H1 (cell line): Measurements from ENCODE around the gene NCK2. TPM values are rescaled to one million over a fixed set of nuclear protein-coding genes. Genes with fewer than 3 reads are reported as not detected.

ENCODE experiments used
- CTCF ChIA-PET: fragments of 300-600 bp; sonication (Branson Sonifier 250); formaldehyde crosslinking; loops from one replicate; lab custom pipeline; 2021; ENCODE audit not compliant: partially characterized antibody; lab: Charles Lee
- POLR2A ChIA-PET: fragments of 300-600 bp; sonication (Branson Sonifier 250); formaldehyde crosslinking; loops from one replicate; lab custom pipeline; 2021; ENCODE audit warnings: inconsistent platforms; ENCODE audit not compliant: partially characterized antibody; lab: Charles Lee
- DNase-seq, 2 experiments: peaks; one replicate each; pipeline versions ENCODE4 v3.0.0 to v3.0.0-alpha.2; 2010 to 2022; ENCODE audit warnings: low spot score in 2 of 2, low read depth in 1 of 2, mixed read lengths in 1 of 2
- FAIRE-seq: peaks from 2 replicates; lab custom pipeline; 2011; peaks lifted over from hg19 to GRCh38; lab: Jason Lieb, UNC
- H2AFZ ChIP-seq: 2 replicates; pipeline ENCODE4 v1.8.1; 2012; ENCODE audit warnings: low read length, inconsistent platforms
- H2AK5ac ChIP-seq: 2 replicates; pipeline ENCODE4 v1.6.1; 2013; ENCODE audit warnings: low read depth, low read length
- H2BK120ac ChIP-seq: replicated peaks from 2 replicates; pipeline ENCODE3; 2013; ENCODE audit warnings: low read depth, low read length, inconsistent platforms
- H2BK12ac ChIP-seq: 2 replicates; pipeline ENCODE4 v1.6.1; 2013; ENCODE audit warnings: low read depth, low read length
- H2BK15ac ChIP-seq: 2 replicates; pipeline ENCODE4 v1.6.1; 2013; ENCODE audit warnings: low read length
- H2BK20ac ChIP-seq: 2 replicates; pipeline ENCODE4 v1.6.1; 2013; ENCODE audit warnings: low read length
- H2BK5ac ChIP-seq: 2 replicates; pipeline ENCODE4 v1.6.1; 2013; ENCODE audit warnings: low read depth, low read length
- H3K14ac ChIP-seq: 2 replicates; pipeline ENCODE4 v1.6.1; 2013; ENCODE audit warnings: inconsistent platforms; ENCODE audit not compliant: insufficient read length
- H3K18ac ChIP-seq: 2 replicates; pipeline ENCODE4 v1.6.1; 2013; ENCODE audit warnings: low read length; ENCODE audit errors: extremely low read depth
- H3K23ac ChIP-seq: 2 replicates; pipeline ENCODE4 v1.6.1; 2013; ENCODE audit warnings: inconsistent platforms; ENCODE audit not compliant: insufficient read length
- H3K23me2 ChIP-seq: 2 replicates; pipeline ENCODE4 v1.6.1; 2013; ENCODE audit warnings: low read depth, low read length
- H3K27ac ChIP-seq: 2 replicates; pipeline ENCODE4 v1.6.1; 2011; ENCODE audit warnings: low read depth, low read length, inconsistent platforms
- H3K27me3 ChIP-seq, 4 experiments: replicated peaks in 1 of 4; 1 replicate in 1 of 4; 2 replicates in 3 of 4; pipeline versions ENCODE4 v1.6.1 to v1.8.1; 2011 to 2013; ENCODE audit warnings: low read length in 3 of 4, mild to moderate bottlenecking in 3 of 4, inconsistent platforms in 2 of 4, mixed read lengths in 2 of 4, moderate library complexity in 1 of 4; ENCODE audit not compliant: control insufficient read depth in 3 of 4, insufficient read depth in 3 of 4; ENCODE audit errors: extremely low read depth in 1 of 4
- H3K36me3 ChIP-seq, 4 experiments: 2 replicates each; pipeline versions ENCODE4 v1.6.1 to v1.8.1; 2011 to 2013; ENCODE audit warnings: mild to moderate bottlenecking in 4 of 4, low read length in 3 of 4, moderate library complexity in 2 of 4, control low read depth in 1 of 4, inconsistent platforms in 1 of 4; ENCODE audit not compliant: insufficient read depth in 4 of 4, control insufficient read depth in 2 of 4
- H3K4ac ChIP-seq: replicated peaks from 2 replicates; pipeline ENCODE3; 2013; ENCODE audit warnings: low read length, low read depth, mixed read lengths, inconsistent platforms; ENCODE audit not compliant: insufficient read length
- H3K4me1 ChIP-seq, 4 experiments: replicated peaks in 1 of 4; 1 replicate in 1 of 4; 2 replicates in 3 of 4; pipeline versions ENCODE4 v1.6.1 to v1.8.1; 2011 to 2013; ENCODE audit warnings: low read length in 3 of 4, inconsistent platforms in 2 of 4, mixed read lengths in 1 of 4; ENCODE audit not compliant: insufficient read depth in 4 of 4, control insufficient read depth in 3 of 4
- H3K4me2 ChIP-seq, 2 experiments: 2 replicates each; pipeline versions ENCODE4 v1.6.1 to v1.8.1; 2011 to 2013; ENCODE audit warnings: low read depth in 2 of 2, low read length in 2 of 2, control low read depth in 1 of 2, inconsistent platforms in 1 of 2, mild to moderate bottlenecking in 1 of 2; ENCODE audit not compliant: insufficient read depth in 1 of 2
- H3K4me3 ChIP-seq, 4 experiments: fragments of 200-600, 300-600 bp in 1 of 4; sonication (generic), shearing (Covaris generic), sonication (Bioruptor Twin) in 1 of 4; 2 replicates each; pipeline versions ENCODE4 v1.5.1 to v1.8.1; 2011 to 2016; ENCODE audit warnings: low read length in 4 of 4, low read depth in 3 of 4, control low read depth in 2 of 4, inconsistent platforms in 2 of 4, mild to moderate bottlenecking in 2 of 4, mixed read lengths in 1 of 4, moderate library complexity in 1 of 4; ENCODE audit not compliant: insufficient read depth in 2 of 4; ENCODE audit errors: extremely low read depth in 1 of 4
- H3K56ac ChIP-seq: replicated peaks from 2 replicates; pipeline ENCODE3; 2013; ENCODE audit warnings: low read depth, mild to moderate bottlenecking, mixed read lengths, low read length, inconsistent platforms; ENCODE audit not compliant: insufficient read length
- H3K79me1 ChIP-seq: 2 replicates; pipeline ENCODE4 v1.6.1; 2013; ENCODE audit warnings: low read depth, low read length, control low read depth
- H3K79me2 ChIP-seq, 2 experiments: 2 replicates each; pipeline versions ENCODE4 v1.6.1 to v1.8.1; 2012 to 2013; ENCODE audit warnings: low read length in 2 of 2, mild to moderate bottlenecking in 2 of 2, inconsistent platforms in 1 of 2; ENCODE audit not compliant: insufficient read depth in 2 of 2, control insufficient read depth in 1 of 2
- H3K9ac ChIP-seq, 4 experiments: replicated peaks in 1 of 4; 1 replicate in 1 of 4; 2 replicates in 3 of 4; pipeline versions ENCODE4 v1.6.1 to v1.8.1; 2011 to 2013; ENCODE audit warnings: low read depth in 3 of 4, low read length in 3 of 4, control low read depth in 2 of 4, mild to moderate bottlenecking in 2 of 4, moderate library complexity in 2 of 4, inconsistent platforms in 1 of 4; ENCODE audit errors: extremely low read depth in 1 of 4
- H3K9me3 ChIP-seq, 2 experiments: 2 replicates each; pipeline versions ENCODE4 v1.6.1 to v1.8.1; 2012 to 2013; ENCODE audit warnings: mild to moderate bottlenecking in 2 of 2, moderate library complexity in 2 of 2, control low read depth in 1 of 2, inconsistent platforms in 1 of 2, low read depth in 1 of 2, low read length in 1 of 2, mixed read lengths in 1 of 2; ENCODE audit not compliant: insufficient read depth in 2 of 2
- H4K20me1 ChIP-seq, 2 experiments: replicated peaks in 1 of 2; 2 replicates each; pipeline versions ENCODE3 to v1.8.1; 2011 to 2013; ENCODE audit warnings: inconsistent platforms in 2 of 2, low read length in 2 of 2, mild to moderate bottlenecking in 1 of 2; ENCODE audit not compliant: insufficient read depth in 2 of 2, control insufficient read depth in 1 of 2
- H4K5ac ChIP-seq: 2 replicates; pipeline ENCODE4 v1.6.1; 2013; ENCODE audit warnings: low read length, low read depth, mixed read lengths, inconsistent platforms; ENCODE audit not compliant: insufficient read length
- H4K8ac ChIP-seq: 2 replicates; pipeline ENCODE4 v1.8.0; 2013; ENCODE audit warnings: mild to moderate bottlenecking, moderate library complexity, low read length, inconsistent platforms; ENCODE audit not compliant: insufficient read depth; ENCODE audit errors: extremely low read depth
- H4K91ac ChIP-seq: replicated peaks from 2 replicates; pipeline ENCODE3; 2013; ENCODE audit warnings: low read length, mixed read lengths, inconsistent platforms; ENCODE audit not compliant: insufficient read length
- CBX8 ChIP-seq: fragments of 300-800, 300-1000 bp; sonication (generic); IDR thresholded peaks from 2 replicates; pipeline ENCODE4 v1.7.1; 2016; ENCODE audit warnings: low read depth, low read length, borderline replicate concordance
- CHD1 ChIP-seq: IDR thresholded peaks from 2 replicates; pipeline ENCODE4 v1.6.1; 2012; ENCODE audit warnings: low read depth, low read length, improper control_type of control experiment
- JUND ChIP-seq: IDR thresholded peaks from 2 replicates; pipeline ENCODE4 v1.6.1; 2011; ENCODE audit warnings: mild to moderate bottlenecking, improper control_type of control experiment, low read length
- TAF1 ChIP-seq: IDR thresholded peaks from 2 replicates; pipeline ENCODE4 v1.6.1; 2011; ENCODE audit warnings: mild to moderate bottlenecking, low read depth, low read length
- WGBS, 2 experiments: shearing (Covaris generic) in 1 of 2; methylation state at CpG; one replicate each; pipeline versions ENCODE4 v1.1.6 to v1.1.7; 2013 to 2015; ENCODE audit warnings: low lambda C conversion rate in 2 of 2, mixed read lengths in 2 of 2, inconsistent platforms in 1 of 2, low coverage in 1 of 2, missing lambda C conversion rate in 1 of 2; ENCODE audit not compliant: insufficient replicate concordance in 2 of 2, insufficient coverage in 1 of 2, insufficient read length in 1 of 2; ENCODE audit errors: extremely low coverage in 1 of 2, missing lambda C conversion rate in 1 of 2; 5-methylcytosine and 5-hydroxymethylcytosine counted together
- polyA plus RNA-seq, 7 experiments: library from polyadenylated mRNA; depleted of rRNA in 3 of 7; stranded (reverse) in 5 of 7; unstranded in 2 of 7; fragments of >200 nt in 5 of 7; fragments of 200-250 nt in 2 of 7; gene quantifications; 1 replicate in 5 of 7; 2 replicates in 1 of 7; 4 replicates in 1 of 7; pipeline versions ENCODE4 v1.2.1 to v1.2.3, GENCODE V29; 2011 to 2013; ENCODE audit warnings: missing spikeins in 2 of 7, mixed read lengths in 2 of 7
- total RNA-seq: library from RNA; stranded (reverse); fragmentation: NEBNext Ultra II Directional; extraction: Animal tissue kit (Norgen Biotek cat#: 25700); gene quantifications from 2 replicates; pipeline ENCODE4 v1.2.1, GENCODE V29; 2021

NCK2 gene
- total and polyA plus RNA-seq, 2 of the 8 experiments (the other 6 are each of a cell fraction or from before 2014, with no cell fraction given), result 30.3 to 65.7 TPM

DNA sequence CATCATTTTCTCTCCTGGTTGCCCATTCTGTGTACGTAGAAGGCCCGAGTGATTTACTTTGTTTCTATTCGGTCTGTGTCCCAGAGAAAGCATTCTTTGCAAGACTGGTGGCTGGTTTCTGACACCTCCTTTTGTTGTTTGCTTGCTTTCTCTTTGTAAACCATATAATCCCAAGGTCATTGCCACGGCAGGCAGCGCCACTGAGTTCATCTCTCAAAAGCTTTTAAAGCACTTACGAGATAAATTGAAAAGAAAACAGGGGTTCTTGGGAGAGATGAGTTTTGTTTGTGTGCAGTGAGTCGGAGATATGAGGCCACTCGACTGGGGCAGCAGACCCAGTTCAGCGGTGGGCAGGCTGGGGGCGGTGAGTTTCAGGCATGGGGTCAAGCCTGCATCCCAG lies 137.6 kb downstream of the NCK2 start:
- Histone ChIP-seq H3K56ac (no peak overlapping the region), H2BK120ac (no peak overlapping the region), H3K14ac (no peak overlapping the region), H3K79me2 (peaks cover 0 to 48% of the 10 kb centered on the region in 2 experiments; a peak in 3 of 4 replicates), H3K79me1 (peaks cover 7% of the 10 kb centered on the region), H4K91ac (no peak overlapping the region), H4K20me1 (peaks cover 0 to 2% of the 10 kb centered on the region in 2 experiments), H4K5ac (no peak overlapping the region), H3K36me3 (peaks cover 0 to 5% (median 0%) of the 10 kb centered on the region in 4 experiments; a peak in 2 of 8 replicates), H3K23me2 (no peaks in the 10 kb centered on the region), H2BK15ac (no peak overlapping the region), H4K8ac (no peak overlapping the region), H3K4me1 (peaks cover 0 to 5% (median 0%) of the 10 kb centered on the region in 4 experiments; a peak in 4 of 7 replicates), H2BK12ac (no peak overlapping the region), H3K9me3 (no peaks in the 10 kb centered on the region), H3K4me2 (no peak overlapping the region), H3K27me3 (no peaks in the 10 kb centered on the region), H2BK5ac (no peak overlapping the region), H3K27ac (no peak overlapping the region), H2AFZ (no peak overlapping the region), H3K18ac (no peak overlapping the region), H3K23ac (no peak overlapping the region), H2BK20ac (no peak overlapping the region), H3K4me3 (no peak overlapping the region), H3K4ac (no peak overlapping the region), H2AK5ac (no peak overlapping the region), H3K9ac (no peak overlapping the region)
- POLR2A ChIA-PET, result interaction anchor here (1.7 kb wide), 1 partner anchor 137 kb away, joined by 5 read pairs; no protein-coding TSS in a partner anchor
- TF ChIP-seq CBX8, result no peak
- no peak for TF ChIP-seq CHD1
- no peak for TF ChIP-seq JUND
- TF ChIP-seq TAF1, result no peak
- DNase-seq, result no peak
- no peak for FAIRE-seq
- 89% methylated on average over 10 of the region's 10 CpGs; no CpG with 5 or more reads in 1 of the 2 experiments for WGBS, 2 experiments
- CTCF ChIA-PET, result interaction anchor here (0.5 to 1.6 kb wide), 10 partner anchors 9 to 532 kb away, joined by 3 to 5 read pairs (median 4); no protein-coding TSS in a partner anchor
